ENCODE data around the gene SF3B5.

GRCh38 chr6:144066255-144066654, 29.1 kb downstream of the SF3B5 start:
- TF ChIP-seq POLR2AphosphoS5 (IDR thresholded peaks at IDR 0.05; ENCODE audit: low read depth, low read length) (no peak), TAF1 (IDR thresholded peaks at IDR 0.05; ENCODE audit: borderline replicate concordance, low read depth, low read length) (no peak), POLR2A (IDR thresholded peaks at IDR 0.05; ENCODE audit: low read depth, low read length) (no peak)

Measured in GM12892 (cell line).